COLO668 (cell line): ENCODE results near the gene WDPCP.
"Not testable (repeated sequence)": the region's sequence is repeated elsewhere in the genome, so short reads cannot be mapped to it uniquely, and the experiment has no call there.

Source experiments
- DNase-seq: peaks from one replicate; lab custom pipeline; 2025; ENCODE audit not compliant: unreplicated experiment; lab: John Stamatoyannopoulos, UW

Gene WDPCP

GRCh38 chr2:63588385-63589147 lies at the start of gene WDPCP, which contains the start of gene MDH1:
WDPCP (minus strand) TSS chr2:63588477; CDS start chr2:63588271, 206 bp downstream.
MDH1 (plus strand) TSS chr2:63588963; CDS start chr2:63589044, 81 bp downstream.
- peak; percentile 96 for DNase-seq

GRCh38 chr2:63632382-63632781 lies 44.1 kb upstream of the WDPCP start:
- no peak for DNase-seq

GRCh38 chr2:63631501-63631900 lies 43.2 kb upstream of the WDPCP start:
- no peak for DNase-seq

GRCh38 chr2:63628403-63628942 lies 40.2 kb upstream of the WDPCP start:
- DNase-seq, result no peak

- DNase-seq, result no peak
These were observed 39.6 kb upstream of the WDPCP start for GRCh38 chr2:63627866-63628265.

- not testable (repeated sequence) for DNase-seq
These were observed 35.5 kb upstream of the WDPCP start for GRCh38 chr2:63623763-63624162.

GRCh38 chr2:63622751-63623150 lies 34.5 kb upstream of the WDPCP start:
- DNase-seq, result no peak

- no peak for DNase-seq
These were observed 31.1 kb upstream of the WDPCP start for GRCh38 chr2:63619328-63619727.

GRCh38 chr2:63617366-63617765 lies 29.1 kb upstream of the WDPCP start:
- DNase-seq, result no peak

GRCh38 chr2:63614983-63615945 lies 27.0 kb upstream of the WDPCP start:
- no peak for DNase-seq

GRCh38 chr2:63614448-63614968 lies 26.2 kb upstream of the WDPCP start:
- DNase-seq, result no peak

- DNase-seq, result no peak
These were observed 25.2 kb upstream of the WDPCP start for GRCh38 chr2:63613391-63613901.

- DNase-seq, result no peak
These were observed 22.2 kb upstream of the WDPCP start for GRCh38 chr2:63610525-63610924.

- not testable (repeated sequence) for DNase-seq
These were observed 20.6 kb upstream of the WDPCP start for GRCh38 chr2:63608865-63609264.

GRCh38 chr2:63604666-63605065 lies 16.4 kb upstream of the WDPCP start:
- DNase-seq, result no peak

- DNase-seq, result no peak
These were observed 12.7 kb upstream of the WDPCP start for GRCh38 chr2:63600881-63601460.

GRCh38 chr2:63598981-63599380 lies 10.7 kb upstream of the WDPCP start:
- DNase-seq, result no peak

- DNase-seq, result no peak
These were observed 8.2 kb upstream of the WDPCP start for GRCh38 chr2:63596401-63596883.

- no peak for DNase-seq
These were observed 6.4 kb upstream of the WDPCP start for GRCh38 chr2:63594660-63595059.

GRCh38 chr2:63591566-63592175 lies 3.4 kb upstream of the WDPCP start:
- no peak for DNase-seq
